ENCODE results near the gene ABCC3. TPM values are rescaled to one million over a fixed set of nuclear protein-coding genes. Genes with fewer than 3 reads are reported as not detected.

ABCC3 gene
- total RNA-seq, 1 experiment from 2014 or later, result 66.2 TPM

DNA sequence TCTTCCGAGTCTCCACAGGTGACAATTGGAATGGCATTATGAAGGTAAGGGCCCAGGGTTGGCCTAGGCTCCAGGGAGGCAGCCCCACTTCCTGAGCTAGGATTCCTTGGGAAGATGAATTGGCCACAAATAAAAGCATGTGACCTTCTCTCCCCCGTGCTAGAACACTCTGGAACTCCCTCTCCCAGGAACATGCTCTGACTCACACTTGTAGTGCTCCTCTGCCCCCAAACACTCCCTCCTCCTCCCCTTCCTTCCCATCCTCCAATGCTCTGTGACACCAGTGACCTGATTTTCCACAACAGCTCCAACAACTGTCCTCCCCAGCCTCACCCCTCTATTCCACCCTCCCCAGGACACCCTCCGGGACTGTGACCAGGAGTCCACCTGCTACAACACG, 16.4 kb upstream of the ABCC3 start:
- CTCF ChIA-PET, result interaction anchor here (1.7 to 2.7 kb wide), 2 partner anchors 10 to 12 kb away, joined by 8 to 11 read pairs; no protein-coding TSS in a partner anchor
- DNase-seq (ENCODE audit: low read depth, low spot score), result no peak
- no peaks in the 10 kb centered on the region for H3K36me3 ChIP-seq (ENCODE audit: control insufficient read depth in 1 of 2, insufficient read depth in 2 of 2, low read length in 2 of 2)
- no peaks in the 10 kb centered on the region for H3K9me2 ChIP-seq (ENCODE audit: insufficient read depth)
- H3K9me3 ChIP-seq (ENCODE audit: control insufficient read depth in 1 of 2, insufficient read depth in 1 of 2, low read depth in 1 of 2, low read length in 2 of 2), result no peaks in the 10 kb centered on the region
- no peak overlapping the region; the same call in 1 of the 2 replicates for H3K27ac ChIP-seq (ENCODE audit: low read depth, low read length)
- POLR2A ChIA-PET, result no interaction called here
- ATAC-seq, result no peak
- no TSS peak for BruUV-seq (replicated peaks)
- H2AFZ ChIP-seq (ENCODE audit: low read depth, low read length, poor library complexity, severe bottlenecking), result no peak overlapping the region
- H3K27me3 ChIP-seq (ENCODE audit: insufficient read depth, low read length), result no peaks in the 10 kb centered on the region
- no peaks in the 10 kb centered on the region for H4K20me1 ChIP-seq (ENCODE audit: insufficient read depth)
- H3K4me2 ChIP-seq (ENCODE audit: low read length), result no peak overlapping the region
- intact Hi-C loops (cut with micrococcal nuclease), result no loop called here
- peaks cover 0 to 21% of the 10 kb centered on the region in 2 experiments; a peak in 2 of 4 replicates for H3K4me1 ChIP-seq (ENCODE audit: control insufficient read depth in 1 of 2, insufficient read depth in 2 of 2, low read length in 2 of 2)
- RAD21 ChIA-PET (ENCODE audit: low non-redundant PET in 1 of 2, low total read pairs in 2 of 2, uncharacterized antibody in 2 of 2, unreplicated experiment in 2 of 2), result no interaction called here
- TF ChIP-seq CBX3 (IDR thresholded peaks at IDR 0.05; ENCODE audit: low read depth), result no peak
- TF ChIP-seq ELF1 (IDR thresholded peaks at IDR 0.05; ENCODE audit: borderline replicate concordance, low read depth), result no peak
- no peak for TF ChIP-seq RAD21 (IDR thresholded peaks at IDR 0.05; ENCODE audit: low read depth)
- no peak for TF ChIP-seq SP1 (IDR thresholded peaks at IDR 0.05; ENCODE audit: low read depth)
- TF ChIP-seq, protein P1, sequence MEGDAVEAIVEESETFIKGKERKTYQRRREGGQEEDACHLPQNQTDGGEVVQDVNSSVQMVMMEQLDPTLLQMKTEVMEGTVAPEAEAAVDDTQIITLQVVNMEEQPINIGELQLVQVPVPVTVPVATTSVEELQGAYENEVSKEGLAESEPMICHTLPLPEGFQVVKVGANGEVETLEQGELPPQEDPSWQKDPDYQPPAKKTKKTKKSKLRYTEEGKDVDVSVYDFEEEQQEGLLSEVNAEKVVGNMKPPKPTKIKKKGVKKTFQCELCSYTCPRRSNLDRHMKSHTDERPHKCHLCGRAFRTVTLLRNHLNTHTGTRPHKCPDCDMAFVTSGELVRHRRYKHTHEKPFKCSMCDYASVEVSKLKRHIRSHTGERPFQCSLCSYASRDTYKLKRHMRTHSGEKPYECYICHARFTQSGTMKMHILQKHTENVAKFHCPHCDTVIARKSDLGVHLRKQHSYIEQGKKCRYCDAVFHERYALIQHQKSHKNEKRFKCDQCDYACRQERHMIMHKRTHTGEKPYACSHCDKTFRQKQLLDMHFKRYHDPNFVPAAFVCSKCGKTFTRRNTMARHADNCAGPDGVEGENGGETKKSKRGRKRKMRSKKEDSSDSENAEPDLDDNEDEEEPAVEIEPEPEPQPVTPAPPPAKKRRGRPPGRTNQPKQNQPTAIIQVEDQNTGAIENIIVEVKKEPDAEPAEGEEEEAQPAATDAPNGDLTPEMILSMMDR (IDR thresholded peaks at IDR 0.05 in 2 of 3, conservative IDR thresholded peaks at IDR 0.05 in 1 of 3; ENCODE audit: borderline replicate concordance in 1 of 3, insufficient read depth in 1 of 3, low read depth in 2 of 3, low read length in 2 of 3), result no peak
- no peak for TF ChIP-seq POLR2AphosphoS5 (IDR thresholded peaks at IDR 0.05; ENCODE audit: low read depth, low read length)
- no peak for TF ChIP-seq EZH2phosphoT487 (IDR thresholded peaks at IDR 0.05; ENCODE audit: borderline replicate concordance)
- no peak for TF ChIP-seq SIN3A (IDR thresholded peaks at IDR 0.05; ENCODE audit: low read depth)
- no peak for TF ChIP-seq EGR1 (IDR thresholded peaks at IDR 0.05; ENCODE audit: low read depth)
- TF ChIP-seq ZFX (IDR thresholded peaks at IDR 0.05), result no peak
- TF ChIP-seq, protein P2, sequence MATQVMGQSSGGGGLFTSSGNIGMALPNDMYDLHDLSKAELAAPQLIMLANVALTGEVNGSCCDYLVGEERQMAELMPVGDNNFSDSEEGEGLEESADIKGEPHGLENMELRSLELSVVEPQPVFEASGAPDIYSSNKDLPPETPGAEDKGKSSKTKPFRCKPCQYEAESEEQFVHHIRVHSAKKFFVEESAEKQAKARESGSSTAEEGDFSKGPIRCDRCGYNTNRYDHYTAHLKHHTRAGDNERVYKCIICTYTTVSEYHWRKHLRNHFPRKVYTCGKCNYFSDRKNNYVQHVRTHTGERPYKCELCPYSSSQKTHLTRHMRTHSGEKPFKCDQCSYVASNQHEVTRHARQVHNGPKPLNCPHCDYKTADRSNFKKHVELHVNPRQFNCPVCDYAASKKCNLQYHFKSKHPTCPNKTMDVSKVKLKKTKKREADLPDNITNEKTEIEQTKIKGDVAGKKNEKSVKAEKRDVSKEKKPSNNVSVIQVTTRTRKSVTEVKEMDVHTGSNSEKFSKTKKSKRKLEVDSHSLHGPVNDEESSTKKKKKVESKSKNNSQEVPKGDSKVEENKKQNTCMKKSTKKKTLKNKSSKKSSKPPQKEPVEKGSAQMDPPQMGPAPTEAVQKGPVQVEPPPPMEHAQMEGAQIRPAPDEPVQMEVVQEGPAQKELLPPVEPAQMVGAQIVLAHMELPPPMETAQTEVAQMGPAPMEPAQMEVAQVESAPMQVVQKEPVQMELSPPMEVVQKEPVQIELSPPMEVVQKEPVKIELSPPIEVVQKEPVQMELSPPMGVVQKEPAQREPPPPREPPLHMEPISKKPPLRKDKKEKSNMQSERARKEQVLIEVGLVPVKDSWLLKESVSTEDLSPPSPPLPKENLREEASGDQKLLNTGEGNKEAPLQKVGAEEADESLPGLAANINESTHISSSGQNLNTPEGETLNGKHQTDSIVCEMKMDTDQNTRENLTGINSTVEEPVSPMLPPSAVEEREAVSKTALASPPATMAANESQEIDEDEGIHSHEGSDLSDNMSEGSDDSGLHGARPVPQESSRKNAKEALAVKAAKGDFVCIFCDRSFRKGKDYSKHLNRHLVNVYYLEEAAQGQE (IDR thresholded peaks at IDR 0.05; ENCODE audit: low read depth), result no peak
- no peak for TF ChIP-seq TCF7L2 (IDR thresholded peaks at IDR 0.05; ENCODE audit: borderline replicate concordance, extremely low read depth, insufficient read depth, insufficient read length)
- no peak for TF ChIP-seq ZNF274 (IDR thresholded peaks at IDR 0.05; ENCODE audit: low read depth, low read length)
- TF ChIP-seq POLR2A (IDR thresholded peaks at IDR 0.05; ENCODE audit: borderline replicate concordance, extremely low read depth, insufficient read depth, insufficient read length), result no peak
- TF ChIP-seq FOSL1 (IDR thresholded peaks at IDR 0.05; ENCODE audit: low read depth), result no peak
- no peak for TF ChIP-seq SRF (IDR thresholded peaks at IDR 0.05; ENCODE audit: low read depth)
- TF ChIP-seq JUND (IDR thresholded peaks at IDR 0.05), result no peak
- TF ChIP-seq, protein P3, sequence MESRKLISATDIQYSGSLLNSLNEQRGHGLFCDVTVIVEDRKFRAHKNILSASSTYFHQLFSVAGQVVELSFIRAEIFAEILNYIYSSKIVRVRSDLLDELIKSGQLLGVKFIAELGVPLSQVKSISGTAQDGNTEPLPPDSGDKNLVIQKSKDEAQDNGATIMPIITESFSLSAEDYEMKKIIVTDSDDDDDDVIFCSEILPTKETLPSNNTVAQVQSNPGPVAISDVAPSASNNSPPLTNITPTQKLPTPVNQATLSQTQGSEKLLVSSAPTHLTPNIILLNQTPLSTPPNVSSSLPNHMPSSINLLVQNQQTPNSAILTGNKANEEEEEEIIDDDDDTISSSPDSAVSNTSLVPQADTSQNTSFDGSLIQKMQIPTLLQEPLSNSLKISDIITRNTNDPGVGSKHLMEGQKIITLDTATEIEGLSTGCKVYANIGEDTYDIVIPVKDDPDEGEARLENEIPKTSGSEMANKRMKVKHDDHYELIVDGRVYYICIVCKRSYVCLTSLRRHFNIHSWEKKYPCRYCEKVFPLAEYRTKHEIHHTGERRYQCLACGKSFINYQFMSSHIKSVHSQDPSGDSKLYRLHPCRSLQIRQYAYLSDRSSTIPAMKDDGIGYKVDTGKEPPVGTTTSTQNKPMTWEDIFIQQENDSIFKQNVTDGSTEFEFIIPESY (IDR thresholded peaks at IDR 0.05; ENCODE audit: extremely low read depth, insufficient replicate concordance, low read length), result no peak
- TF ChIP-seq YY1 (IDR thresholded peaks at IDR 0.05; ENCODE audit: extremely low read depth, insufficient replicate concordance, low read depth, low read length), result no peak
- H3K9ac ChIP-seq (ENCODE audit: low read length), result no peak overlapping the region
- no peaks in the 10 kb centered on the region for H3K79me2 ChIP-seq (ENCODE audit: insufficient read depth, low read length)
- H3K4me3 ChIP-seq (replicated peaks in 1 of 2; ENCODE audit: low read depth in 1 of 2, low read length in 2 of 2), result no peak overlapping the region
